NCI-H1105 (cell line): ENCODE measurements around the gene CXCL9.
"Not testable (repeated sequence)": the region's sequence is repeated elsewhere in the genome, so short reads cannot be mapped to it uniquely, and the experiment has no call there.

Experiments used
- DNase-seq: peaks from one replicate; lab custom pipeline; 2025; lab: John Stamatoyannopoulos, UW

CXCL9 gene

GRCh38 chr4:76011700-76012387, 4.5 kb upstream of the CXCL9 start:
- DNase-seq, result no peak

- no peak for DNase-seq
Observed at GRCh38 chr4:76011018-76011670, 3.8 kb upstream of the CXCL9 start.

- no peak for DNase-seq
Observed at GRCh38 chr4:76010576-76010975, 3.3 kb upstream of the CXCL9 start.

GRCh38 chr4:76009311-76009710, 2.0 kb upstream of the CXCL9 start:
- no peak for DNase-seq

GRCh38 chr4:76003620-76004019, 3.7 kb downstream of the CXCL9 start:
- DNase-seq, result no peak

- DNase-seq, result no peak
Observed at GRCh38 chr4:76003035-76003434, 4.3 kb downstream of the CXCL9 start.

- no peak for DNase-seq
Observed at GRCh38 chr4:76002176-76002575, 5.1 kb downstream of the CXCL9 start.

- DNase-seq, result no peak
Observed at GRCh38 chr4:76001700-76002099, 5.6 kb downstream of the CXCL9 start.

GRCh38 chr4:76000279-76000678, 7.0 kb downstream of the CXCL9 start:
- no peak for DNase-seq

GRCh38 chr4:75998525-75999147, 8.7 kb downstream of the CXCL9 start:
- not testable (repeated sequence) for DNase-seq

GRCh38 chr4:75997946-75998345, 9.4 kb downstream of the CXCL9 start:
- DNase-seq, result no peak

GRCh38 chr4:75997081-75997480, 10.2 kb downstream of the CXCL9 start:
- DNase-seq, result no peak

- DNase-seq, result peak; percentile 25
Observed at GRCh38 chr4:75995727-75996126, 11.6 kb downstream of the CXCL9 start.

GRCh38 chr4:75992462-75992861, 14.8 kb downstream of the CXCL9 start:
- DNase-seq, result no peak

- DNase-seq, result no peak
Observed at GRCh38 chr4:75989846-75990528, 17.3 kb downstream of the CXCL9 start.

GRCh38 chr4:75985116-75985515, 22.2 kb downstream of the CXCL9 start:
- no peak for DNase-seq

GRCh38 chr4:75980576-75980975, 26.7 kb downstream of the CXCL9 start:
- DNase-seq, result no peak

GRCh38 chr4:75976177-75976576, 31.1 kb downstream of the CXCL9 start:
- no peak for DNase-seq

GRCh38 chr4:75973766-75974165, 33.5 kb downstream of the CXCL9 start:
- DNase-seq, result no peak

GRCh38 chr4:75968084-75968483, 39.2 kb downstream of the CXCL9 start:
- no peak for DNase-seq

GRCh38 chr4:75963558-75963957, 43.8 kb downstream of the CXCL9 start:
- DNase-seq, result no peak

GRCh38 chr4:75962072-75962471, 45.2 kb downstream of the CXCL9 start:
- not testable (repeated sequence) for DNase-seq

- DNase-seq, result not testable (repeated sequence)
Observed at GRCh38 chr4:75958546-75958945, 48.8 kb downstream of the CXCL9 start.
